Stimulated activated naive CD8-positive, alpha-beta T cell treated with anti-CD3 and anti-CD28 coated beads, Interleukin-15, Interleukin-2, amounts not matched to agents 100 ng/mL and 50 ng/mL, for 24 hours (primary cell): ENCODE measurements around the gene UBE3A.

ENCODE experiments used
- H3K27ac Mint-ChIP-seq: one replicate; pipeline ENCODE4 v1.8.0; 2021; ENCODE audit warnings: mild to moderate bottlenecking, mixed read lengths
- H3K27me3 Mint-ChIP-seq: one replicate; pipeline ENCODE4 v1.8.0; 2021; ENCODE audit warnings: mixed read lengths
- H3K36me3 Mint-ChIP-seq: one replicate; pipeline ENCODE4 v1.8.0; 2021; ENCODE audit warnings: low read depth, mixed read lengths
- H3K4me1 Mint-ChIP-seq: one replicate; pipeline ENCODE4 v1.8.0; 2021; ENCODE audit warnings: low read depth, mixed read lengths
- H3K4me3 Mint-ChIP-seq: one replicate; pipeline ENCODE4 v1.8.0; 2021; ENCODE audit warnings: mild to moderate bottlenecking, mixed read lengths
- H3K9me3 Mint-ChIP-seq: one replicate; pipeline ENCODE4 v1.8.0; 2021; ENCODE audit warnings: mixed read lengths

Gene UBE3A

DNA sequence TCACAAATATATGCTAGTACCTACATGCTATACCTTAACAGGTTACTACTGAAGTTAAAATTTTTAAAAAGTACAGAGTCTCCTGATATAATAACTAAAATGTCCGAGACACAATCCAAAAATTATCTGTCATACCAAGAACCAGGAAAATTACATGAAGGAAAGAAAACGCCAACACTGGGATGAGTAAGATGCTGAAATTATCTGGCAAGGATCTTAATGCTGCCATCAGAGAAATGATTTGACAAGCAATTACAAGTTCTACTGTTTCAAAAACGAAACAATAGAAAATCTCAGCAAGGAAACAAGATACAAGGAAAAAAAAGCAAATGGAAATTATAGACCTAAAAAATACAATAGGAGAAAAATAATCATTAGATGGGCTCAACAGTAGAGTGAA is 92.5 kb downstream of the UBE3A start:
- Mint-ChIP-seq H3K27ac (no peak overlapping the region), H3K9me3 (peaks cover 22% of the 10 kb centered on the region), H3K4me1 (peaks cover 7% of the 10 kb centered on the region), H3K36me3 (peaks cover 99% of the 10 kb centered on the region), H3K27me3 (no peaks in the 10 kb centered on the region), H3K4me3 (no peak overlapping the region)

- Mint-ChIP-seq H3K36me3 (peaks cover 95% of the 10 kb centered on the region), H3K27me3 (no peaks in the 10 kb centered on the region), H3K9me3 (peaks cover 19% of the 10 kb centered on the region), H3K4me3 (no peak overlapping the region), H3K4me1 (peaks cover 7% of the 10 kb centered on the region), H3K27ac (no peak overlapping the region)
Observed at GRCh38 chr15:25345943-25346342, 92.9 kb downstream of the UBE3A start.

DNA sequence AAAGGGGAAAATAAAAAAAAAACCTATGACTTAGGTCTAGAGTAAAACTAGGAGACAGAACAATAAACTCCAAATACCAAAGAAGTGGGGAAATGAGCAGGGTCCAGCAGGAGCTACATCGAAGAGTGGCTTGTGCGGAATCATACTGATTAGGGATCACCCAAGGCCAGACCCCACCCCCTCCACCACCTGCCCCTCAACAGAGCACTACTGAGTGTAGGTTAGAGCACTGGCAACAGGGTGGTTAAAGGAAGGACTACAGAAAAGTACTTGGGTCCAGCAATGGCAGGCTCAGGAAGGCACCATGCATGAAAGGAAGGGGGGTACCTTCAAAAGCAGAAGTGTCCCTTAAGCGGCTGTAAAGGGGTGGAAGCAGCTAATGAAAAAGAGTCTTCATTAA is 96.2 kb downstream of the UBE3A start:
- Mint-ChIP-seq H3K4me3 (no peak overlapping the region), H3K27ac (no peak overlapping the region), H3K4me1 (peaks cover 7% of the 10 kb centered on the region), H3K36me3 (peaks cover 91% of the 10 kb centered on the region), H3K27me3 (no peaks in the 10 kb centered on the region), H3K9me3 (peaks cover 12% of the 10 kb centered on the region)

DNA sequence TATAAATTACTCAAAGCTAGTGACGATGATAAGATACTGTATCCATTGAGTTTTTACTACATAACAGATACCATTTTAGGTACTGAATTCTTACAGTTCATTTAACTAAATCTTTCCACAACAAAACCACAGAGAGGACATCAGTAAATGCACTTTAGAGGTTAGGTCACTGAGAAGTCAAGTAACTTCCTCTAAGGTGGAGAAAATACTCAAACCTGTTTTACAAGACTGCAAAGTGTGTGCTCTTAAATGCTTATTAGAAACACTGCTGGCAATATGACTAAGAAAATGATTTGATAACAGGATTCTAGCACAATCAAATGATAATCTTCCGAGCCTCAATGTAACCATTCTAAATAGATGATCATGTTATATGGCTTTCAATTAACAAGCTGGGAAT is 99.4 kb downstream of the UBE3A start:
- no peak overlapping the region for H3K27ac Mint-ChIP-seq
- no peaks in the 10 kb centered on the region for H3K27me3 Mint-ChIP-seq
- H3K36me3 Mint-ChIP-seq: peaks cover 91% of the 10 kb centered on the region
- H3K4me1 Mint-ChIP-seq: no peaks in the 10 kb centered on the region
- no peak overlapping the region for H3K4me3 Mint-ChIP-seq
- peaks cover 19% of the 10 kb centered on the region for H3K9me3 Mint-ChIP-seq

- peaks cover 95% of the 10 kb centered on the region for H3K36me3 Mint-ChIP-seq
- no peak overlapping the region for H3K27ac Mint-ChIP-seq
- H3K4me1 Mint-ChIP-seq: peaks cover 11% of the 10 kb centered on the region
- H3K4me3 Mint-ChIP-seq: no peak overlapping the region
- peaks cover 26% of the 10 kb centered on the region for H3K9me3 Mint-ChIP-seq
- H3K27me3 Mint-ChIP-seq: no peaks in the 10 kb centered on the region
Observed at GRCh38 chr15:25335279-25335678, 103.5 kb downstream of the UBE3A start.

DNA sequence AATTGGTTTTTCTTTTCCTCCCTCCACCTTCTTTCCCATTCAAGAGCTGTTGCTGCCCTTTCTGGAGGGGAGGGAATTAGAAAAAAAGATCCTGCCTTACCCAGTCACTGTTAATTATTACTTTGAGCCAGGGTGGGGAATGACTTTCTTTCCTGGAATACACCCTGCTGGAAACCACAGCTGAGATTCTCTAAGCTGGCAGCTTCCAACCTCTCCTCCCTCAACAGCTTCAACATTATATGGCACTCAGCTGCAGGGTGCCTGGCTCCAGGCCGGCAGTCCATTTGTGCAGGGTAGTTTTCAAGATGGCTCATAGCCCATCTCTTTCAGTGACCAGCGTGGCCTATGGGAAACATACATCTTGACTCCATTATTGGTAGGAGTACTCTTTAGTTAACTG is 105.8 kb downstream of the UBE3A start:
- Mint-ChIP-seq H3K9me3 (peaks cover 23% of the 10 kb centered on the region), H3K27ac (no peak overlapping the region), H3K4me3 (no peak overlapping the region), H3K36me3 (peaks cover 89% of the 10 kb centered on the region), H3K4me1 (peaks cover 29% of the 10 kb centered on the region), H3K27me3 (no peaks in the 10 kb centered on the region)

GRCh38 chr15:25332306-25332705 is 106.5 kb downstream of the UBE3A start:
- Mint-ChIP-seq H3K27ac (no peak overlapping the region), H3K4me3 (no peak overlapping the region), H3K4me1 (peaks cover 30% of the 10 kb centered on the region)

GRCh38 chr15:25331860-25332259 is 107.0 kb downstream of the UBE3A start:
- Mint-ChIP-seq H3K4me3 (no peak overlapping the region), H3K27ac (no peak overlapping the region), H3K9me3 (peaks cover 28% of the 10 kb centered on the region)

More at GRCh38 chr15:25332306-25332705, 106.5 kb downstream of the UBE3A start:
- Mint-ChIP-seq H3K27me3 (no peaks in the 10 kb centered on the region), H3K9me3 (peaks cover 28% of the 10 kb centered on the region), H3K36me3 (peaks cover 89% of the 10 kb centered on the region)

DNA sequence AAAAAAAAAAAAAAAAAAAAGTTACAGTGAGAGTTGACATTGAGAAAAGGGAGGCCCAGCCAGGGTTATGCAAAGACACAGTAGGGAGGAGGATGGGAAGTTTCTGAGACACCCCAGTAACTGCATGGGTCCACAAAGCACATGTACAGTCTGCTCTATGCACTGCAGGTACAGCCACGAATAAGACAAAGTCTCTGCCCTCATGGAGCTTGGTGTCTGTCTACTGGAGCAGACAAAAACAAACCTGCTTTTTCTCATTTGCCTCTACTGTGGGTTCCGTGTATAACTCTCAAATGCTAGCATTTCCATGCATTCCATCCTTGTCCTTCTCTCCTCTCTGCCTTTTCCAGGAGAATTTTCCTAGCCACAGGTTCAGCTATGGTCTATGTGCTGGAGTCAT is 107.4 kb downstream of the UBE3A start:
- no peak overlapping the region for H3K4me3 Mint-ChIP-seq
- peaks cover 88% of the 10 kb centered on the region for H3K36me3 Mint-ChIP-seq
- H3K27me3 Mint-ChIP-seq: no peaks in the 10 kb centered on the region
- H3K27ac Mint-ChIP-seq: no peak overlapping the region
- H3K9me3 Mint-ChIP-seq: peaks cover 28% of the 10 kb centered on the region
- peaks cover 30% of the 10 kb centered on the region for H3K4me1 Mint-ChIP-seq

More at GRCh38 chr15:25331860-25332259, 107.0 kb downstream of the UBE3A start:
- no peaks in the 10 kb centered on the region for H3K27me3 Mint-ChIP-seq
- H3K4me1 Mint-ChIP-seq: peaks cover 30% of the 10 kb centered on the region
- H3K36me3 Mint-ChIP-seq: peaks cover 88% of the 10 kb centered on the region

DNA sequence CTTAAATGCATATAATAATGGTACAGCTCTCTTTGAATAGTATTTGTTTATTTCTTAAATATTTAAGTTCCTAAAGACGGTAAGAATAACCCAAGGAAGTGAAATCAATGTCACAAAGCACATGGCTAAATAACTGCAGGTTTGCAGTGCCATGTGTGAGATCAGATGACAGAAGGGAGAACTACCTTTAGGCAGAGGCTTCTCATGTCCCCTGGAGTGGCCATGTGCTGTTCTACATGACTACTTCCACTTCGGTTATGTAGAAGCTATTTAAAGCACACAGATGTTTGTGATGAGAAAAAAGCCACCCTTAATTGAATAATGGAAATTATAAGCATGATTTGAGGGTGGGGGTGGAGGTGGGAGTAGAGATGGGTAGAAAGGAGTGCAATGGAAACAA is 109.1 kb downstream of the UBE3A start:
- H3K27me3 Mint-ChIP-seq: no peaks in the 10 kb centered on the region
- peaks cover 19% of the 10 kb centered on the region for H3K9me3 Mint-ChIP-seq
- H3K36me3 Mint-ChIP-seq: peaks cover 87% of the 10 kb centered on the region
- H3K4me3 Mint-ChIP-seq: no peak overlapping the region
- H3K4me1 Mint-ChIP-seq: peaks cover 30% of the 10 kb centered on the region
- no peak overlapping the region for H3K27ac Mint-ChIP-seq

GRCh38 chr15:25327686-25328085 is 111.1 kb downstream of the UBE3A start:
- Mint-ChIP-seq H3K4me3 (no peak overlapping the region), H3K4me1 (peaks cover 30% of the 10 kb centered on the region), H3K27me3 (no peaks in the 10 kb centered on the region), H3K27ac (no peak overlapping the region), H3K9me3 (peaks cover 12% of the 10 kb centered on the region), H3K36me3 (peaks cover 87% of the 10 kb centered on the region)

GRCh38 chr15:25325187-25325586 is 113.6 kb downstream of the UBE3A start:
- Mint-ChIP-seq H3K4me1 (peaks cover 19% of the 10 kb centered on the region), H3K9me3 (peaks cover 27% of the 10 kb centered on the region), H3K27me3 (no peaks in the 10 kb centered on the region), H3K36me3 (peaks cover 84% of the 10 kb centered on the region), H3K27ac (no peak overlapping the region), H3K4me3 (no peak overlapping the region)

GRCh38 chr15:25323420-25323819 is 115.4 kb downstream of the UBE3A start:
- no peaks in the 10 kb centered on the region for H3K27me3 Mint-ChIP-seq
- H3K27ac Mint-ChIP-seq: no peak overlapping the region
- peaks cover 5% of the 10 kb centered on the region for H3K4me1 Mint-ChIP-seq
- peaks cover 80% of the 10 kb centered on the region for H3K36me3 Mint-ChIP-seq
- peaks cover 41% of the 10 kb centered on the region for H3K9me3 Mint-ChIP-seq
- H3K4me3 Mint-ChIP-seq: no peak overlapping the region

GRCh38 chr15:25287823-25288222 is 151.0 kb downstream of the UBE3A start:
- no peak overlapping the region for H3K27ac Mint-ChIP-seq
- H3K9me3 Mint-ChIP-seq: peaks cover 24% of the 10 kb centered on the region
- no peaks in the 10 kb centered on the region for H3K4me1 Mint-ChIP-seq
- H3K36me3 Mint-ChIP-seq: no peaks in the 10 kb centered on the region
- no peaks in the 10 kb centered on the region for H3K27me3 Mint-ChIP-seq
- H3K4me3 Mint-ChIP-seq: no peak overlapping the region
